Ascending aorta (tissue), 2 donors: ENCODE data around the gene ZC3H12D. TPM values are rescaled to one million over a fixed set of nuclear protein-coding genes. Genes with fewer than 3 reads are reported as not detected.
A peak's percentile ranks its signal among the peaks of the same experiment; 100 is the strongest.

Experiments used
- DNase-seq, 2 donors: peaks; one replicate each; pipeline ENCODE4 v3.0.0-alpha.2; 2019; ENCODE audit warnings: low spot score in 2 of 2
- H3K27ac ChIP-seq, 2 donors: fragments of 200-600 bp; sonication (generic); one replicate each; pipeline ENCODE4 v1.5.1; 2016 to 2017; ENCODE audit warnings: mild to moderate bottlenecking in 1 of 2
- H3K27me3 ChIP-seq: fragments of 200-600 bp; sonication (generic); one replicate; pipeline ENCODE4 v1.5.1; 2017
- H3K36me3 ChIP-seq, 2 donors: fragments of 200-600 bp; sonication (generic); one replicate each; pipeline ENCODE4 v1.5.1; 2016
- H3K4me1 ChIP-seq, 2 donors: fragments of 200-600 bp; sonication (generic); one replicate each; pipeline ENCODE4 v1.5.1; 2016 to 2017; ENCODE audit warnings: mild to moderate bottlenecking in 1 of 2
- H3K4me3 ChIP-seq, 2 donors: fragments of 200-600 bp; sonication (generic); one replicate each; pipeline ENCODE4 v1.5.1; 2016 to 2017; ENCODE audit warnings: mild to moderate bottlenecking in 1 of 2
- H3K9me3 ChIP-seq, 2 donors: fragments of 200-600 bp; sonication (generic); one replicate each; pipeline ENCODE4 v1.5.1; 2016
- intact Hi-C: fragments of 100-400 bp; cut with DNase I; formaldehyde crosslinking; loops from one replicate; pipeline ENCODE4 v1.15.1; 2023
- total RNA-seq: library from RNA; depleted of rRNA; stranded (reverse); fragments of >200 nt; gene quantifications from one replicate; pipeline ENCODE4 v1.1.0, GENCODE V29; 2016
- TF ChIP-seq, protein P1 (sequence below), 3 experiments: fragments of 200-600 bp in 2 of 3; fragments of 450-650 bp in 1 of 3; sonication (generic) in 2 of 3; IDR thresholded peaks; one replicate each; pipeline ENCODE4 v1.5.1; 2016 to 2019; ENCODE audit warnings: antibody characterized with exemption in 3 of 3, mild to moderate bottlenecking in 1 of 3, moderate library complexity in 1 of 3

The ZC3H12D gene
- total RNA-seq: 1.5 TPM

- intact Hi-C loops: no loop called here
- Histone ChIP-seq H3K4me3 (peak within 1 kb of the TSS in 1 of 2 donors; percentile 10), H3K4me1 (peaks cover 0 to 10% of the 10 kb centered on the region in 2 donors), H3K36me3 (no peaks in the 10 kb centered on the region), H3K27ac (peak within 1 kb of the TSS in 1 of 2 donors; percentile 11), H3K9me3 (no peaks in the 10 kb centered on the region), H3K27me3 (no peaks in the 10 kb centered on the region)
- TF ChIP-seq, protein P1, sequence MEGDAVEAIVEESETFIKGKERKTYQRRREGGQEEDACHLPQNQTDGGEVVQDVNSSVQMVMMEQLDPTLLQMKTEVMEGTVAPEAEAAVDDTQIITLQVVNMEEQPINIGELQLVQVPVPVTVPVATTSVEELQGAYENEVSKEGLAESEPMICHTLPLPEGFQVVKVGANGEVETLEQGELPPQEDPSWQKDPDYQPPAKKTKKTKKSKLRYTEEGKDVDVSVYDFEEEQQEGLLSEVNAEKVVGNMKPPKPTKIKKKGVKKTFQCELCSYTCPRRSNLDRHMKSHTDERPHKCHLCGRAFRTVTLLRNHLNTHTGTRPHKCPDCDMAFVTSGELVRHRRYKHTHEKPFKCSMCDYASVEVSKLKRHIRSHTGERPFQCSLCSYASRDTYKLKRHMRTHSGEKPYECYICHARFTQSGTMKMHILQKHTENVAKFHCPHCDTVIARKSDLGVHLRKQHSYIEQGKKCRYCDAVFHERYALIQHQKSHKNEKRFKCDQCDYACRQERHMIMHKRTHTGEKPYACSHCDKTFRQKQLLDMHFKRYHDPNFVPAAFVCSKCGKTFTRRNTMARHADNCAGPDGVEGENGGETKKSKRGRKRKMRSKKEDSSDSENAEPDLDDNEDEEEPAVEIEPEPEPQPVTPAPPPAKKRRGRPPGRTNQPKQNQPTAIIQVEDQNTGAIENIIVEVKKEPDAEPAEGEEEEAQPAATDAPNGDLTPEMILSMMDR (IDR thresholded peaks at IDR 0.05): peak in 1 of 3 experiments; percentile 26
- peak; percentile 28 to 76 for DNase-seq
Observed at GRCh38 chr6:149484733-149485700, at the start of gene ZC3H12D. ZC3H12D (minus strand) TSS chr6:149485014; CDS start chr6:149474543, 10,471 bp downstream.

DNA sequence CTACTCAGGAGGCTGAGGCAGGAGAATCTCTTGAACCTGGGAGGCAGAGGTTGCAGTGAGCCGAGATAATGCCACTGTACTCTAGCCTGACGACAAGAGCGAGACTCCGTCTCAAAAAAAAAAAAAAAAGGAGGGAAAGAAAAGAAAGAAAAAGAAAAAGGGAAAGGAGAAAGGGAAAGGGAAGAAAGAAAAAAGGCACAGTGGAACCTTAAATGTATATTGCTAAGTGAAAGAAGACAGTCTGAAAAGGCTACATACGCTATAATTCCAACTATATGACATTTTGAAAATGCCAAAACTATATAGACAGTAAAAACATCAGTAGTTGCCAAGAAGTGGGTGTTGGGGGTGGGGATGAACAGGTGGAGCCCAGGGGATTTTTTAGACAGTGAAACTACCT lies 44.8 kb upstream of the ZC3H12D start:
- DNase-seq: no peak
- Histone ChIP-seq H3K27ac (no peak overlapping the region), H3K36me3 (peaks cover 80 to 95% of the 10 kb centered on the region in 2 donors), H3K27me3 (no peaks in the 10 kb centered on the region), H3K4me1 (no peaks in the 10 kb centered on the region), H3K4me3 (no peak overlapping the region), H3K9me3 (no peaks in the 10 kb centered on the region)
- TF ChIP-seq, protein P1 (IDR thresholded peaks at IDR 0.05): no peak
- intact Hi-C loops: no loop called here

GRCh38 chr6:149515494-149515893 lies 30.7 kb upstream of the ZC3H12D start:
- Histone ChIP-seq H3K4me1 (no peaks in the 10 kb centered on the region), H3K36me3 (peaks cover 20 to 28% of the 10 kb centered on the region in 2 donors), H3K4me3 (no peak overlapping the region), H3K27ac (no peak overlapping the region), H3K9me3 (no peaks in the 10 kb centered on the region), H3K27me3 (no peaks in the 10 kb centered on the region)
- TF ChIP-seq, protein P1 (IDR thresholded peaks at IDR 0.05): no peak
- no peak for DNase-seq
- intact Hi-C loops: loop anchor here (5.0 kb wide), 1 partner anchor 433 kb away; no protein-coding TSS in a partner anchor

DNA sequence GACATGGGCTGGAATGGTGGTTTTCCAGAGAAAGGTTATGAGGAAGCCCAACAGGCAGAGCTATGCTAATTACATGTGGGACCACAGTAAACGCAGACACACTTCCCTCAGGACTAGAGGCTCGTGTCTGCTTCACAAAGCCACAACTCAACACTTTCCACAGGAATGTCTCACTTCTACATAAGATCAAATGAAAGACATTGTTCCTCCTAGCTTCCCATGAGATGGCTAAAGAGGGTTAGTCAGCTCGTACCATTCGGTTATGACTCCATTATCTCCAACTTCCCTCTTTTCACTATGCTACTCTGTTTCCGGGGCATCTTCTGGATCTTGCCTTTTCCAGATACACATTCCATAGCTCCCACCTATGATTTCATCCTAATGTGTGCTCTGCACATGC lies 29.1 kb upstream of the ZC3H12D start:
- DNase-seq: no peak
- TF ChIP-seq, protein P1 (IDR thresholded peaks at IDR 0.05): no peak
- Histone ChIP-seq H3K9me3 (no peaks in the 10 kb centered on the region), H3K4me3 (no peak overlapping the region), H3K27ac (no peak overlapping the region), H3K27me3 (no peaks in the 10 kb centered on the region), H3K36me3 (peaks cover 18 to 26% of the 10 kb centered on the region in 2 donors), H3K4me1 (no peaks in the 10 kb centered on the region)
- intact Hi-C loops: no loop called here

DNA sequence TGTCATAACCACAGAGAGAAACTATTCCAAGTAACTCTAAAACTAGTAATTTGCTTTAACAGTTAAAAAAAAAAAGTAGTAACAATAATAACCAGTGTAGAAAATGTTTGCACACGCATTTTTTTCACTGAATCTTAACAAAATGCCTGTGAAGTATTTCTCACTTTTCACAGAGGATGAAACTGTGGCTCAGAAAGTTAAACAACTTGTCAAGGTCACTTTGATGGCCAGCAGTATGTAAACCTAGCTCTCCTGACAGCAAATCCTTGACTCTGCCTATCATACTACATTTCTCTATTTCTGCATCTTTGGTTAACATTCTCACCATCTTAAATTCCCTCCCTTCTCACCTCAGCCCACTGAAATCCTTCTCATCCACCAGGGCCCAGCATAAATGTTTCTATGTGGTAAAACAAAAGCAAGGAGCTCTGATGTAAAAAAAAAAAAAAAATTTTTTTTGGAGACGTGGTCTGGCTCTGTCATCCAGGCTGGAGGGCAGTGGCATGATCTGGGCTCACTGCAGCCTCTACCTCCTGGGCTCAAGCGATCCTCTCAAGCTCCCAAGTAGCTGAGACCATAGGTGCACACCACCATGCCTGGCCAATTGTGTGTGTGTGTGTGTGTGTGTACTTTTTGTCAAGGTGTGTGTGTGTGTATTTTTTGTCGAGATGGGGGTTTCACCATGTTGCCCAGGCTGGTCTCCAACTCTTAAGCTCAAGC lies 26.1 kb upstream of the ZC3H12D start:
- Histone ChIP-seq H3K36me3 (peaks cover 17 to 39% of the 10 kb centered on the region in 2 donors), H3K4me1 (no peaks in the 10 kb centered on the region), H3K4me3 (no peak overlapping the region), H3K27ac (no peak overlapping the region), H3K27me3 (no peaks in the 10 kb centered on the region), H3K9me3 (no peaks in the 10 kb centered on the region)
- TF ChIP-seq, protein P1 (IDR thresholded peaks at IDR 0.05): no peak
- intact Hi-C loops: no loop called here
- DNase-seq: no peak
